ENCODE measurements around the gene NCLN. TPM values are rescaled to one million over a fixed set of nuclear protein-coding genes. Genes with fewer than 3 reads are reported as not detected.

Gene NCLN
- total and polyA plus RNA-seq, 9 of the 15 experiments (the other 6 are each of a cell fraction or from before 2014, with no cell fraction given), result 3.8 to 126 (median 39.6) TPM

DNA sequence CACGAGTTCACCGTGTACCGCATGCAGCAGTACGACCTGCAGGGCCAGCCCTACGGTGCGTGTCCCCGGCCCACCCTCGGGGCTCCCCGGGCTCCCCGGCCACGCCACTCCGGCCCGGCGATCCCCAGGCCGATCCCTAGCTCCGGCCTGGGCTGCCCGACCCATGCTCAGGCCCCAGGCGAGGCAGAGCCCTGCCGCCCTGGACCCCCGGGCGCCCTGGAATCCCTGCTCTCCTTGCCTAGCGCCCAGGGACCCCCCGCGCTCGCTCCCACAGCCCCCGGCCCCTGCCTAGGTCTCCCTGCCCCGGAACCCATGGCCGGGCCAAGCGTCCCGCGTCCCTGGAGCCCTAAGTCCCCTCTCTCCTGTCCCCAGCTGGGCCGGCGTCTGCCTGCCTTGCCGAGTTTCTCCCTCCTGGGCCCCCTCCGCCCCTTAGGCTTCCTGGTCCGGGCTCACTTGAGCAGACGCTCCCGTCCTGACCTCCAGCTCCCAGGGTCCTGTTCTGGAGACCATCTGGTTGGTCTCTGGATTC, 494 bp downstream of the NCLN start (continued):
- no peak for TF ChIP-seq NR3C1 (CRISPR knock-in tag; IDR thresholded peaks at IDR 0.05)
- TF ChIP-seq ASH1L (IDR thresholded peaks at IDR 0.05; ENCODE audit: borderline replicate concordance, low read depth, partially characterized antibody), result no peak
- TF ChIP-seq ZFPM2 (CRISPR knock-in tag; IDR thresholded peaks at IDR 0.05), result no peak
- TF ChIP-seq KDM5B (IDR thresholded peaks at IDR 0.05; ENCODE audit: insufficient replicate concordance, low read depth, low read length), result peak; percentile 1
- TF ChIP-seq ZC3H4 (CRISPR knock-in tag; IDR thresholded peaks at IDR 0.05; ENCODE audit: borderline replicate concordance), result no peak
- TF ChIP-seq, protein P1, sequence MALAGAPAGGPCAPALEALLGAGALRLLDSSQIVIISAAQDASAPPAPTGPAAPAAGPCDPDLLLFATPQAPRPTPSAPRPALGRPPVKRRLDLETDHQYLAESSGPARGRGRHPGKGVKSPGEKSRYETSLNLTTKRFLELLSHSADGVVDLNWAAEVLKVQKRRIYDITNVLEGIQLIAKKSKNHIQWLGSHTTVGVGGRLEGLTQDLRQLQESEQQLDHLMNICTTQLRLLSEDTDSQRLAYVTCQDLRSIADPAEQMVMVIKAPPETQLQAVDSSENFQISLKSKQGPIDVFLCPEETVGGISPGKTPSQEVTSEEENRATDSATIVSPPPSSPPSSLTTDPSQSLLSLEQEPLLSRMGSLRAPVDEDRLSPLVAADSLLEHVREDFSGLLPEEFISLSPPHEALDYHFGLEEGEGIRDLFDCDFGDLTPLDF (CRISPR knock-in tag; IDR thresholded peaks at IDR 0.05), result no peak
- no peak for TF ChIP-seq ETV1 (tag; conservative IDR thresholded peaks at IDR 0.05; ENCODE audit: low read depth)
- no peak for TF ChIP-seq YBX1 (IDR thresholded peaks at IDR 0.05)
- no peak for TF ChIP-seq SAFB2 (IDR thresholded peaks at IDR 0.05; ENCODE audit: borderline replicate concordance, low read depth, low read length, severe bottlenecking)
- TF ChIP-seq, protein P2, sequence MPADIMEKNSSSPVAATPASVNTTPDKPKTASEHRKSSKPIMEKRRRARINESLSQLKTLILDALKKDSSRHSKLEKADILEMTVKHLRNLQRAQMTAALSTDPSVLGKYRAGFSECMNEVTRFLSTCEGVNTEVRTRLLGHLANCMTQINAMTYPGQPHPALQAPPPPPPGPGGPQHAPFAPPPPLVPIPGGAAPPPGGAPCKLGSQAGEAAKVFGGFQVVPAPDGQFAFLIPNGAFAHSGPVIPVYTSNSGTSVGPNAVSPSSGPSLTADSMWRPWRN (IDR thresholded peaks at IDR 0.05; ENCODE audit: low read depth), result no peak
- no peak for TF ChIP-seq CSDE1 (IDR thresholded peaks at IDR 0.05)
- TF ChIP-seq HDAC6 (IDR thresholded peaks at IDR 0.05; ENCODE audit: low read depth, low read length), result no peak
- TF ChIP-seq, protein P3, sequence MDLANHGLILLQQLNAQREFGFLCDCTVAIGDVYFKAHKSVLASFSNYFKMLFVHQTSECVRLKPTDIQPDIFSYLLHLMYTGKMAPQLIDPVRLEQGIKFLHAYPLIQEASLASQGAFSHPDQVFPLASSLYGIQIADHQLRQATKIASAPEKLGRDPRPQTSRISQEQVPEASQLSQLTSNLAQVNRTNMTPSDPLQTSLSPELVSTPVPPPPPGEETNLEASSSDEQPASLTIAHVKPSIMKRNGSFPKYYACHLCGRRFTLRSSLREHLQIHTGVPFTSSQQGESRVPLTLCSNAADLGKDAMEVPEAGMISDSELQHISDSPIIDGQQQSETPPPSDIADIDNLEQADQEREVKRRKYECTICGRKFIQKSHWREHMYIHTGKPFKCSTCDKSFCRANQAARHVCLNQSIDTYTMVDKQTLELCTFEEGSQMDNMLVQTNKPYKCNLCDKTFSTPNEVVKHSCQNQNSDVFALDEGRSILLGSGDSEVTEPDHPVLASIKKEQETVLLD (IDR thresholded peaks at IDR 0.05), result no peak
- TF ChIP-seq, protein P4, sequence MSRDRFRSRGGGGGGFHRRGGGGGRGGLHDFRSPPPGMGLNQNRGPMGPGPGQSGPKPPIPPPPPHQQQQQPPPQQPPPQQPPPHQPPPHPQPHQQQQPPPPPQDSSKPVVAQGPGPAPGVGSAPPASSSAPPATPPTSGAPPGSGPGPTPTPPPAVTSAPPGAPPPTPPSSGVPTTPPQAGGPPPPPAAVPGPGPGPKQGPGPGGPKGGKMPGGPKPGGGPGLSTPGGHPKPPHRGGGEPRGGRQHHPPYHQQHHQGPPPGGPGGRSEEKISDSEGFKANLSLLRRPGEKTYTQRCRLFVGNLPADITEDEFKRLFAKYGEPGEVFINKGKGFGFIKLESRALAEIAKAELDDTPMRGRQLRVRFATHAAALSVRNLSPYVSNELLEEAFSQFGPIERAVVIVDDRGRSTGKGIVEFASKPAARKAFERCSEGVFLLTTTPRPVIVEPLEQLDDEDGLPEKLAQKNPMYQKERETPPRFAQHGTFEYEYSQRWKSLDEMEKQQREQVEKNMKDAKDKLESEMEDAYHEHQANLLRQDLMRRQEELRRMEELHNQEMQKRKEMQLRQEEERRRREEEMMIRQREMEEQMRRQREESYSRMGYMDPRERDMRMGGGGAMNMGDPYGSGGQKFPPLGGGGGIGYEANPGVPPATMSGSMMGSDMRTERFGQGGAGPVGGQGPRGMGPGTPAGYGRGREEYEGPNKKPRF (IDR thresholded peaks at IDR 0.05; ENCODE audit: low read depth, low read length), result no peak
- TF ChIP-seq ZBTB17 (CRISPR knock-in tag; IDR thresholded peaks at IDR 0.05), result no peak
- TF ChIP-seq, protein P5, sequence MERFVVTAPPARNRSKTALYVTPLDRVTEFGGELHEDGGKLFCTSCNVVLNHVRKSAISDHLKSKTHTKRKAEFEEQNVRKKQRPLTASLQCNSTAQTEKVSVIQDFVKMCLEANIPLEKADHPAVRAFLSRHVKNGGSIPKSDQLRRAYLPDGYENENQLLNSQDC (CRISPR knock-in tag; IDR thresholded peaks at IDR 0.05), result no peak
- no peak for TF ChIP-seq MAFK (IDR thresholded peaks at IDR 0.05; ENCODE audit: low read length)
- TF ChIP-seq TCF7 (IDR thresholded peaks at IDR 0.05; ENCODE audit: borderline replicate concordance), result no peak
- TF ChIP-seq FOSL1 (tag; conservative IDR thresholded peaks at IDR 0.05), result no peak
- no peak for TF ChIP-seq KLF16 (IDR thresholded peaks at IDR 0.05)
- no peak for TF ChIP-seq CBFA2T2 (conservative IDR thresholded peaks at IDR 0.05)
